Skin of body (tissue), 2 donors: ENCODE data around the gene TSKS. TPM values are rescaled to one million over a fixed set of nuclear protein-coding genes. Genes with fewer than 3 reads are reported as not detected.

Experiments
- DNase-seq: peaks from one replicate; lab custom pipeline; 2025; lab: John Stamatoyannopoulos, UW
- total RNA-seq: library from RNA; depleted of rRNA; stranded (reverse); fragments of >200 nt; gene quantifications from one replicate; pipeline ENCODE4 v1.2.3, GENCODE V29; 2014

TSKS gene
- total RNA-seq = 0.30 TPM

DNA sequence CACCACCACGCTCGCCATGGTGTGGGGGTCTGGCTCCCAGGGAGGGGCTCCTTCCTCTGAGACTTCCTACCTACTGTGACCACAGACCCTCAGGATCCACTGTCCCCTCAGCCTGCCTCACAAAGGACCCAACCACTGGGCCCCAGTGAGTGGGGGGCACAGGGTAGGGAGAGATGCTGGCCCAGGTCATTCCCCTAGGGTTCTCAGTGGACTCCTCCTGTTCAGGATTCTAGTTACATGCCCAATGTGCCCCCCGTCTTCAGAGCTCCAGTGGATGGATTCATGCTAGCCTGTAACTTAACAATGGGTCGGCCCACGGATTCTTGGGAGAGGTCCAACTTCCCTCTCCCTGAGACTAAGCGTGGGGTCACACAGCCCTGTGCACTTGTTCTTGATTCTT is at the start of gene TSKS:
Gene TSKS, minus strand, starts transcription at position 77 of the 400 bp plus-strand sequence. Its CDS starts 59 bp downstream, at position 18.
- no peak for DNase-seq

DNA sequence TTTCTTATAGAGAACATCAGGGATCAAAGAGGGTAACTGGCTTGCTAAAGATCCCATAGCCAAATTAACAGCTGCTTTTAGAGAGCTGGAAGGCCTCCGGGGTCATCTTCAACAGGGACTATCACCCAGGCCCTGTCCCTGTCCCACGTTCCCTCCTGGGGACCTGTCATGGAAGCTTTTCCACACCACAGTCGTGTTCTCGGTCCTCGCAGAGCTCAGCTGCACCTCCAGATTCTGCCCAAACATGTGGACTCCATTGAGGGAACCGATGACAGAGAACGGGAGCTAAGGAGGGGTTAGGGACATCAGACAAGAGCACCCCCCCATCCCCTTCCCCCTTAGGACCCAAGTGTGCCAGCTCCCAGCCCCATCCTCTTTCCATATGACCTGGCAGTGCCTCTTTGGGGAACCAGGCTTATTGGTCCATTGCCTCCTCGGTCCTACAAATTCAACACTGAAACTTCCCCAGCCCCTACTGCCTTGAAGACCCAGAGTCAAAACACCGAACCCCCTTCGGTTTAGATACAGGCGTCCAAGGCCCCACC is 49.4 kb upstream of the TSKS start:
- peak; percentile 70 for DNase-seq

DNA sequence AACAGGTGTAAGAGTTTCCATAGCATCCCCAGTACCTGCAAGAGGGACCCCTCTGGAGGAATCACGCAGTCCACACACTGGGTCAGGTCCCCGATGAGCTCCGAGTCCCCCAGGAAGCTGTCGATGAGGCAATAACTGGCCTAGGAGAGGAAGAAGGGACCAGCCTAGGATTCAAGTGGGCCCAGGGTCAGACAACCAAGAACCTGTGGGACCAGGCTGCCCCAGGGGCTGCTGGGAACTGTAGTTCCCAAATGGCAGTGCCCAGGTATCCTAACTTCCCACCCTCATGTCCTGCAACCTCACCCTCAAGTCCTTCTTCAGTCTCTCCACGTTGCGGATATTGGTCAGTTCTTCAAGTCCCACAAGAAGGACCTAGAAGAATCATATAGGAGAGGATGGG is 48.2 kb upstream of the TSKS start:
- no peak for DNase-seq

DNA sequence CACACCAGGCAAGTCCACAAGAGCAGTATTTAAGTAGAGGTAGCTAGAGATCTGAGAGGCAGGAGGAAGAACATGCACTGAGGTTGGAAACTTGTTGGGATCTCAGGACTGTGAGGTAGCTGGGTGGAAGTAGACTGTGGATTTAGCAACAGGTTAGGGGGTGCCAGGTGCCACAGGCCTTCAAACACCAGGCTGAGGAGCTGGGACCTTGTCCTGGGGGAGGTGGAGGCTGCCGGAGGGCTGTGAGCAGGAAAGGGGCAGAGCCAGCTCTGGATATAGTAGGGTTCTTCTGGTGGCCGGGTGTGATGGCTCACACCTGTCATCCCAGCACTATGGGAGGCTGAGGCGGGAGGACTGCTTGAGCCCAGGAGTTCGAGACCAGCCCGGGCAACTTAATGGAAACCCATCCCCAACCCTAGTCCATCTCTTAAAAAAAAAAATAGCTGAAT is 46.9 kb upstream of the TSKS start:
- no peak for DNase-seq

- no peak for DNase-seq
These were observed 46.2 kb upstream of the TSKS start for GRCh38 chr19:49809160-49809940.

- DNase-seq = peak; percentile 70
These were observed 45.6 kb upstream of the TSKS start for GRCh38 chr19:49808711-49809159.

GRCh38 chr19:49807904-49808675 is 45.0 kb upstream of the TSKS start:
- DNase-seq = no peak

- DNase-seq = no peak
These were observed 44.2 kb upstream of the TSKS start for GRCh38 chr19:49807058-49807903.

DNA sequence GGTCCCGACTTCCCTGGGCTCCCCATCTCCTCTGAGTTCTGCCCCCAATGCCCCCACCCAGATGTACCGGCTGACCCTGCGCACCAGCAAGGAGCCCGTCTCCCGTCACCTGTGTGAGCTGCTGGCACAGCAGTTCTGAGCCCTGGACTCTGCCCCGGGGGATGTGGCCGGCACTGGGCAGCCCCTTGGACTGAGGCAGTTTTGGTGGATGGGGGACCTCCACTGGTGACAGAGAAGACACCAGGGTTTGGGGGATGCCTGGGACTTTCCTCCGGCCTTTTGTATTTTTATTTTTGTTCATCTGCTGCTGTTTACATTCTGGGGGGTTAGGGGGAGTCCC is 43.5 kb upstream of the TSKS start:
- no peak for DNase-seq

GRCh38 chr19:49805822-49806619 is 42.9 kb upstream of the TSKS start:
- no peak for DNase-seq

GRCh38 chr19:49803529-49803856 is 40.4 kb upstream of the TSKS start:
- no peak for DNase-seq

GRCh38 chr19:49802836-49803528 is 39.9 kb upstream of the TSKS start:
- DNase-seq = no peak

GRCh38 chr19:49801966-49802661 is 39.0 kb upstream of the TSKS start:
- DNase-seq = peak; percentile 87

DNA sequence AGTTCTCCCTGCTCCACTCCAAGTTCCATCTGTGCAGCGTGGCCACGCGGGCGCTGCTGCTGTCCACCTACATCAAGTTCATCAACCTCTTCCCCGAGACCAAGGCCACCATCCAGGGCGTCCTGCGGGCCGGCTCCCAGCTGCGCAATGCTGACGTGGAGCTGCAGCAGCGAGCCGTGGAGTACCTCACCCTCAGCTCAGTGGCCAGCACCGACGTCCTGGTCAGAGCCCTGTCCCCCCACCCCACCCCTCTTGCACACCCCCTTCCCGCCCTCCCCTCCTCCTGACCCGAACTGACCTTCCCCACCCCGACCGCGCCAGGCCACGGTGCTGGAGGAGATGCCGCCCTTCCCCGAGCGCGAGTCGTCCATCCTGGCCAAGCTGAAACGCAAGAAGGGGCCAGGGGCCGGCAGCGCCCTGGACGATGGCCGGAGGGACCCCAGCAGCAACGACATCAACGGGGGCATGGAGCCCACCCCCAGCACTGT is 38.3 kb upstream of the TSKS start:
- no peak for DNase-seq

- no peak for DNase-seq
These were observed 37.7 kb upstream of the TSKS start for GRCh38 chr19:49800771-49801170.

GRCh38 chr19:49799798-49800376 is 36.8 kb upstream of the TSKS start:
- no peak for DNase-seq

DNA sequence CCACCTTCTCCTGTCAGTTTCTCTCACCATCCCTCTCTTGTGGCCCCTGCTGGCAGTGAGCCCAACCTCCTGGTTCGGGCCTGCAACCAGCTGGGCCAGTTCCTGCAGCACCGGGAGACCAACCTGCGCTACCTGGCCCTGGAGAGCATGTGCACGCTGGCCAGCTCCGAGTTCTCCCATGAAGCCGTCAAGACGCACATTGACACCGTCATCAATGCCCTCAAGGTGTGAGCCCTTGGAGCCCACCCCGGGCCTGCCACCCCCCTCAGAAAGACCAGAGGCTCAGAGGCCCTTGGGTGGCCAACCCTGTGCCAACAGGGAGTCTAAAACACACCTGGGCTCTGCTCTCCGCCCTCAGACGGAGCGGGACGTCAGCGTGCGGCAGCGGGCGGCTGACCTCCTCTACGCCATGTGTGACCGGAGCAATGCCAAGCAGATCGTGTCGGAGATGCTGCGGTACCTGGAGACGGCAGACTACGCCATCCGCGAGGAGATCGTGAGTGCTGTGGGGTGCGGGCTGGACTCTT is 36.2 kb upstream of the TSKS start:
- no peak for DNase-seq

DNA sequence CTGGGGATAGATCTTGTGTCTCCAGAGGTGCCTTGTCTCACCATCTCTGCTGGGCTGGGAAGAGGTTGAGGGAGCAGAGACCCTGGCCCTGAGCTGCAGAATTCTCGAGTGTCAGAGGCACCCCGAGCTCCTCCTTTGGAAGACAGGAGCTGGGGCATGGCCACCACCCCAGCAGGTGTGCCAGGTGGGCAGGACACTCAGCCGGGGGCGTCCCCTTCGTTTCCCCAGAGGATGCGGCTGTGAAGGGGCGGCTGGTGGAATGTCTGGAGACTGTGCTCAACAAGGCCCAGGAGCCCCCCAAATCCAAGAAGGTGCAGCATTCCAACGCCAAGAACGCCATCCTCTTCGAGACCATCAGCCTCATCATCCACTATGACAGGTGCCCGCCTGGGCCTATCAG is 35.5 kb upstream of the TSKS start:
- DNase-seq = no peak

GRCh38 chr19:49795615-49796014 is 32.5 kb upstream of the TSKS start:
- DNase-seq = no peak
